Stimulated activated naive CD4-positive, alpha-beta T cell treated with Interleukin-2 at 50 U/mL for 16 hours (primary cell): Measurements from ENCODE around the gene CSRP1.
"Not testable (repeated sequence)": the region's sequence is repeated elsewhere in the genome, so short reads cannot be mapped to it uniquely, and the experiment has no call there.

ENCODE experiments used
- DNase-seq: peaks from one replicate; lab custom pipeline; 2025; lab: John Stamatoyannopoulos, UW

CSRP1 gene

GRCh38 chr1:201478666-201479065, 28.3 kb downstream of the CSRP1 start:
- DNase-seq, result not testable (repeated sequence)

- DNase-seq, result no peak
Observed at GRCh38 chr1:201476670-201477344, 30.1 kb downstream of the CSRP1 start.

- DNase-seq, result no peak
Observed at GRCh38 chr1:201475915-201476669, 30.8 kb downstream of the CSRP1 start.

- no peak for DNase-seq
Observed at GRCh38 chr1:201475130-201475529, 31.8 kb downstream of the CSRP1 start.

GRCh38 chr1:201473296-201473695, 33.6 kb downstream of the CSRP1 start:
- DNase-seq, result no peak

- not testable (repeated sequence) for DNase-seq
Observed at GRCh38 chr1:201472321-201472720, 34.6 kb downstream of the CSRP1 start.

- DNase-seq, result no peak
Observed at GRCh38 chr1:201471772-201472171, 35.2 kb downstream of the CSRP1 start.

GRCh38 chr1:201470581-201470980, 36.3 kb downstream of the CSRP1 start:
- DNase-seq, result no peak

GRCh38 chr1:201469645-201470074, 37.3 kb downstream of the CSRP1 start:
- no peak for DNase-seq

GRCh38 chr1:201468844-201469644, 37.9 kb downstream of the CSRP1 start, which contains the start of gene PHLDA3:
Gene PHLDA3 (minus strand): TSS chr1:201469188. CDS start chr1:201468786, 402 bp downstream.
- peak; percentile 40 for DNase-seq

GRCh38 chr1:201468501-201468843, 38.5 kb downstream of the CSRP1 start:
- no peak for DNase-seq

- DNase-seq, result no peak
Observed at GRCh38 chr1:201466492-201466891, 40.4 kb downstream of the CSRP1 start.

- no peak for DNase-seq
Observed at GRCh38 chr1:201465698-201466290, 41.1 kb downstream of the CSRP1 start.

- DNase-seq, result no peak
Observed at GRCh38 chr1:201463071-201463552, 43.8 kb downstream of the CSRP1 start.

GRCh38 chr1:201461645-201462441, 45.1 kb downstream of the CSRP1 start:
- DNase-seq, result no peak

- DNase-seq, result no peak
Observed at GRCh38 chr1:201460814-201461644, 45.9 kb downstream of the CSRP1 start.

- DNase-seq, result no peak
Observed at GRCh38 chr1:201459775-201460174, 47.1 kb downstream of the CSRP1 start.

- no peak for DNase-seq
Observed at GRCh38 chr1:201459052-201459451, 47.9 kb downstream of the CSRP1 start.

- no peak for DNase-seq
Observed at GRCh38 chr1:201457508-201457960, 49.4 kb downstream of the CSRP1 start.
